SU-DHL-6 (cell line): ENCODE measurements around the gene MYBL2.

ENCODE experiments used
- CTCF ChIP-seq: fragments of 200-600 bp; sonication (generic); IDR thresholded peaks from one replicate; pipeline ENCODE4 v1.5.1; 2017; ENCODE audit warnings: antibody characterized with exemption, mild to moderate bottlenecking, low read length, moderate library complexity; ENCODE audit not compliant: insufficient read depth, poor library complexity, severe bottlenecking
- EZH2phosphoT487 ChIP-seq: fragments of 200-600 bp; sonication (generic), shearing (Covaris generic); conservative IDR thresholded peaks from 2 replicates; pipeline ENCODE4 v1.6.1; 2018; ENCODE audit warnings: mild to moderate bottlenecking, antibody characterized with exemption, low read length, moderate library complexity, mixed read lengths

- TF ChIP-seq EZH2phosphoT487 (no peak), CTCF (no peak)
Measured at GRCh38 chr20:43650997-43651525, 15.9 kb upstream of the MYBL2 start.
